HepG2 (cell line): ENCODE data around the gene BMPR2. TPM values are rescaled to one million over a fixed set of nuclear protein-coding genes. Genes with fewer than 3 reads are reported as not detected.

Source experiments
- AGO1 ChIP-seq: fragments of 200-400 bp; formaldehyde crosslinking; IDR thresholded peaks from 2 replicates; pipeline ENCODE4 v1.6.1; 2017; ENCODE audit warnings: mild to moderate bottlenecking, low read depth, low read length, moderate library complexity; ENCODE audit not compliant: poor library complexity, severe bottlenecking
- CBX5 ChIP-seq: sonication (generic); formaldehyde crosslinking; IDR thresholded peaks from 2 replicates; pipeline ENCODE4 v1.4.0; 2020; ENCODE audit warnings: missing genetic modification reagents, borderline replicate concordance
- CHD2 ChIP-seq: IDR thresholded peaks from 2 replicates; pipeline ENCODE4 v1.6.1; 2011; ENCODE audit warnings: low read depth, low read length, improper control_type of control experiment
- ELF1 ChIP-seq: sonication (generic); formaldehyde crosslinking; IDR thresholded peaks from 2 replicates; pipeline ENCODE4 v1.4.0; 2020; ENCODE audit warnings: missing genetic modification reagents
- FOXO1 ChIP-seq: sonication (generic); formaldehyde crosslinking; IDR thresholded peaks from 2 replicates; pipeline ENCODE4 v1.4.0; 2020; ENCODE audit warnings: missing genetic modification reagents
- KDM2A ChIP-seq: sonication (generic); formaldehyde crosslinking; IDR thresholded peaks from 2 replicates; pipeline ENCODE4 v1.4.0; 2020; ENCODE audit warnings: low read depth, missing genetic modification reagents, borderline replicate concordance
- PAF1 ChIP-seq: IDR thresholded peaks from 2 replicates; pipeline ENCODE4 v1.6.1; 2016; ENCODE audit warnings: missing genetic modification reagents, missing compliant biosample characterization
- RELA ChIP-seq: sonication (generic); formaldehyde crosslinking; IDR thresholded peaks from 2 replicates; pipeline ENCODE4 v1.4.0; 2020; ENCODE audit warnings: missing genetic modification reagents
- SSRP1 ChIP-seq: IDR thresholded peaks from 2 replicates; pipeline ENCODE4 v1.6.1; 2016; ENCODE audit warnings: control low read depth
- ZBTB7A ChIP-seq: sonication (generic); formaldehyde crosslinking; IDR thresholded peaks from 2 replicates; pipeline ENCODE4 v1.8.0; 2022; ENCODE audit warnings: mild to moderate bottlenecking, missing genetic modification reagents
- ZNF232 ChIP-seq: sonication (generic); formaldehyde crosslinking; IDR thresholded peaks from 2 replicates; pipeline ENCODE4 v1.4.0; 2020; ENCODE audit warnings: missing genetic modification reagents, borderline replicate concordance
- ZNF652 ChIP-seq: IDR thresholded peaks from 2 replicates; pipeline ENCODE4 v1.6.1; 2016; ENCODE audit warnings: low read depth, borderline replicate concordance
- ZNF816 ChIP-seq: sonication (generic); formaldehyde crosslinking; IDR thresholded peaks from 2 replicates; pipeline ENCODE4 v1.8.0; 2022; ENCODE audit warnings: missing genetic modification reagents, mild to moderate bottlenecking, borderline replicate concordance
- polyA plus RNA-seq, 8 experiments: library from polyadenylated mRNA; depleted of rRNA in 3 of 8; stranded (reverse) in 7 of 8; unstranded in 1 of 8; fragments of >200 nt; fragmentation: Illumina TruSeq in 4 of 8; extraction: Trizol in 4 of 8; gene quantifications; 2 replicates each; pipeline versions ENCODE4 v1.2.1 to v1.2.3, GENCODE V29; 2011 to 2016; ENCODE audit warnings: low read depth in 4 of 8, missing spikeins in 1 of 8, mixed read lengths in 1 of 8; ENCODE audit not compliant: insufficient read depth in 1 of 8
- total RNA-seq, 5 experiments: library from RNA; depleted of rRNA; stranded (reverse); fragments of >200 nt; fragmentation: Illumina TruSeq; extraction: Trizol; gene quantifications; 2 replicates each; pipeline ENCODE4 v1.2.3, GENCODE V29; 2016; ENCODE audit warnings: low read depth in 1 of 5
- TF ChIP-seq, protein P1 (sequence below): IDR thresholded peaks from 2 replicates; pipeline ENCODE4 v1.6.1; 2018; ENCODE audit warnings: missing genetic modification reagents
- TF ChIP-seq, protein P2 (sequence below): sonication (generic); formaldehyde crosslinking; IDR thresholded peaks from 2 replicates; pipeline ENCODE4 v1.8.1; 2023; ENCODE audit warnings: mild to moderate bottlenecking, moderate library complexity, missing genetic modification reagents
- TF ChIP-seq, protein P3 (sequence below): sonication (generic); formaldehyde crosslinking; IDR thresholded peaks from 2 replicates; pipeline ENCODE4 v1.9.0; 2021; ENCODE audit warnings: missing genetic modification reagents, borderline replicate concordance
- TF ChIP-seq, protein P4 (sequence below): IDR thresholded peaks from 2 replicates; pipeline ENCODE4 v1.6.1; 2016
- TF ChIP-seq, protein P5 (sequence below): fragments of 450-650 bp; IDR thresholded peaks from 2 replicates; pipeline ENCODE4 v1.6.1; 2017; ENCODE audit warnings: mild to moderate bottlenecking

BMPR2 gene
- total and polyA plus RNA-seq, 2 of the 13 experiments (the other 11 are each of a cell fraction or from before 2014, with no cell fraction given), result 5.5 to 10.3 TPM

DNA sequence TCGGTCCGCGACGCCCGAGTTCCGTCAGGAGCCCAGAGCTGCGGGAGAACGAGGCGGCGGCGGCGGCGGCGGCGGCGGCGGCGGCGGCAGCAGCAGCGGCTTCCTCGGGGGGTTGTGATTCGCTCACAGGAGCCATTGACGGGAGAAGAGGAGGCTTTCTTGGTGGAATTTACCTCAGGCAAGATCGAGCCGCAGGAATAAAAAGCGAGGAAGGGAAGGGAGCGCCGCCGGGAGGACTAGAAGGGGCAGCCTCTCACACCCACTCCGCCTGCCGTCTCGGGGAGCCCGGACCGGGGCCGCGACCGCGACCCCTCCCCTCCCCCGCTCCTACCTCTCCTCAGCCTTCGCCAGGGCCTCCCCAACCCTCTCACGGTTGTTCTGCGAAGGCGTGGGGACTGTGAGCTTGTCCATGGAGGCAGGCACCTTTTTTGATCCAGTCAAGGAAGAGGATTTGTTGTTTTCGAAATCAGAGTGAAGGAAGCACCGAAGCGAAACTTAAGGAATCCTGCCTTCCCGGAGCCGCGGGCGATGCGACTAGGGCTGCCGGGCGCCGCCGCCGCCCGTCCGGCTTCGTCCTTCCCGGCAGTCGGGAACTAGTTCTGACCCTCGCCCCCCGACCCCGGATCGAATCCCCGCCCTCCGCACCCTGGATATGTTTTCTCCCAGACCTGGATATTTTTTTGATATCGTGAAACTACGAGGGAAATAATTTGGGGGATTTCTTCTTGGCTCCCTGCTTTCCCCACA is 506 bp downstream of the BMPR2 start (continued):
- no peak for TF ChIP-seq SSRP1 (CRISPR knock-in tag)
- TF ChIP-seq RELA (CRISPR knock-in tag), result no peak
- no peak for TF ChIP-seq FOXO1
- TF ChIP-seq, protein P1, sequence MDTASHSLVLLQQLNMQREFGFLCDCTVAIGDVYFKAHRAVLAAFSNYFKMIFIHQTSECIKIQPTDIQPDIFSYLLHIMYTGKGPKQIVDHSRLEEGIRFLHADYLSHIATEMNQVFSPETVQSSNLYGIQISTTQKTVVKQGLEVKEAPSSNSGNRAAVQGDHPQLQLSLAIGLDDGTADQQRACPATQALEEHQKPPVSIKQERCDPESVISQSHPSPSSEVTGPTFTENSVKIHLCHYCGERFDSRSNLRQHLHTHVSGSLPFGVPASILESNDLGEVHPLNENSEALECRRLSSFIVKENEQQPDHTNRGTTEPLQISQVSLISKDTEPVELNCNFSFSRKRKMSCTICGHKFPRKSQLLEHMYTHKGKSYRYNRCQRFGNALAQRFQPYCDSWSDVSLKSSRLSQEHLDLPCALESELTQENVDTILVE (CRISPR knock-in tag), result peak; percentile 62; the same call in 1 of the 2 replicates
- TF ChIP-seq AGO1, result peak; percentile 14
- TF ChIP-seq, protein P2, sequence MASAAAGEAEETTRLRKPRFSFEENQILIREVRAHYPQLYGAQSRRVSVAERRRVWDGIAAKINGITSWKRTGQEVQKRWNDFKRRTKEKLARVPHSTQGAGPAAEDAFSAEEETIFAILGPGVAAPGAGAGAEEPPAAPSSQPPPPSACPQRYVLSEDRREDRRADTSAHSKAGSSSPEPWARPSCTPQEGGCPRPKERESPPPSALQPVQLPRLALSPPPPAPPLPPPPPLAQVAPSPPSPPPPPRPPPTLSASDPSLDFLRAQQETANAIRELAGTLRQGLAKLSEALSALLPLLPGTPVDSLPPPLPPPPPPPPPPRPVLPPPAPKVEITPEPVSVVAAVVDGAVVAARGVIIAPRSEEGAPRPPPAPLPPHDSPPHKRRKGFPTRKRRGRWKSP (CRISPR knock-in tag), result 0 out of 2 replicates have a peak, but pooled peaks have one; percentile 68
- TF ChIP-seq CHD2, result no peak
- 0 out of 2 replicates have a peak, but pooled peaks have one; percentile 21 for TF ChIP-seq ZNF232 (CRISPR knock-in tag)
- TF ChIP-seq ZBTB7A (CRISPR knock-in tag), result peak; percentile 76; the same call in 1 of the 2 replicates
- TF ChIP-seq ELF1 (CRISPR knock-in tag), result no peak
- TF ChIP-seq, protein P3, sequence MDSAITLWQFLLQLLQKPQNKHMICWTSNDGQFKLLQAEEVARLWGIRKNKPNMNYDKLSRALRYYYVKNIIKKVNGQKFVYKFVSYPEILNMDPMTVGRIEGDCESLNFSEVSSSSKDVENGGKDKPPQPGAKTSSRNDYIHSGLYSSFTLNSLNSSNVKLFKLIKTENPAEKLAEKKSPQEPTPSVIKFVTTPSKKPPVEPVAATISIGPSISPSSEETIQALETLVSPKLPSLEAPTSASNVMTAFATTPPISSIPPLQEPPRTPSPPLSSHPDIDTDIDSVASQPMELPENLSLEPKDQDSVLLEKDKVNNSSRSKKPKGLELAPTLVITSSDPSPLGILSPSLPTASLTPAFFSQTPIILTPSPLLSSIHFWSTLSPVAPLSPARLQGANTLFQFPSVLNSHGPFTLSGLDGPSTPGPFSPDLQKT, result no peak
- peak; percentile 42; the same call in 1 of the 2 replicates for TF ChIP-seq KDM2A (CRISPR knock-in tag)
- TF ChIP-seq CBX5 (CRISPR knock-in tag), result no peak
- TF ChIP-seq, protein P4, sequence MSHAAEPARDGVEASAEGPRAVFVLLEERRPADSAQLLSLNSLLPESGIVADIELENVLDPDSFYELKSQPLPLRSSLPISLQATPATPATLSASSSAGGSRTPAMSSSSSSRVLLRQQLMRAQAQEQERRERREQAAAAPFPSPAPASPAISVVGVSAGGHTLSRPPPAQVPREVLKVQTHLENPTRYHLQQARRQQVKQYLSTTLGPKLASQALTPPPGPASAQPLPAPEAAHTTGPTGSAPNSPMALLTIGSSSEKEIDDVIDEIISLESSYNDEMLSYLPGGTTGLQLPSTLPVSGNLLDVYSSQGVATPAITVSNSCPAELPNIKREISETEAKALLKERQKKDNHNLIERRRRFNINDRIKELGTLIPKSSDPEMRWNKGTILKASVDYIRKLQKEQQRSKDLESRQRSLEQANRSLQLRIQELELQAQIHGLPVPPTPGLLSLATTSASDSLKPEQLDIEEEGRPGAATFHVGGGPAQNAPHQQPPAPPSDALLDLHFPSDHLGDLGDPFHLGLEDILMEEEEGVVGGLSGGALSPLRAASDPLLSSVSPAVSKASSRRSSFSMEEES, result peak; percentile 36; the same call in 1 of the 2 replicates
- TF ChIP-seq ZNF652 (CRISPR knock-in tag), result no peak
- no peak for TF ChIP-seq PAF1 (CRISPR knock-in tag)
- 0 out of 2 replicates have a peak, but pooled peaks have one; percentile 75 for TF ChIP-seq ZNF816 (CRISPR knock-in tag)
- TF ChIP-seq, protein P5, sequence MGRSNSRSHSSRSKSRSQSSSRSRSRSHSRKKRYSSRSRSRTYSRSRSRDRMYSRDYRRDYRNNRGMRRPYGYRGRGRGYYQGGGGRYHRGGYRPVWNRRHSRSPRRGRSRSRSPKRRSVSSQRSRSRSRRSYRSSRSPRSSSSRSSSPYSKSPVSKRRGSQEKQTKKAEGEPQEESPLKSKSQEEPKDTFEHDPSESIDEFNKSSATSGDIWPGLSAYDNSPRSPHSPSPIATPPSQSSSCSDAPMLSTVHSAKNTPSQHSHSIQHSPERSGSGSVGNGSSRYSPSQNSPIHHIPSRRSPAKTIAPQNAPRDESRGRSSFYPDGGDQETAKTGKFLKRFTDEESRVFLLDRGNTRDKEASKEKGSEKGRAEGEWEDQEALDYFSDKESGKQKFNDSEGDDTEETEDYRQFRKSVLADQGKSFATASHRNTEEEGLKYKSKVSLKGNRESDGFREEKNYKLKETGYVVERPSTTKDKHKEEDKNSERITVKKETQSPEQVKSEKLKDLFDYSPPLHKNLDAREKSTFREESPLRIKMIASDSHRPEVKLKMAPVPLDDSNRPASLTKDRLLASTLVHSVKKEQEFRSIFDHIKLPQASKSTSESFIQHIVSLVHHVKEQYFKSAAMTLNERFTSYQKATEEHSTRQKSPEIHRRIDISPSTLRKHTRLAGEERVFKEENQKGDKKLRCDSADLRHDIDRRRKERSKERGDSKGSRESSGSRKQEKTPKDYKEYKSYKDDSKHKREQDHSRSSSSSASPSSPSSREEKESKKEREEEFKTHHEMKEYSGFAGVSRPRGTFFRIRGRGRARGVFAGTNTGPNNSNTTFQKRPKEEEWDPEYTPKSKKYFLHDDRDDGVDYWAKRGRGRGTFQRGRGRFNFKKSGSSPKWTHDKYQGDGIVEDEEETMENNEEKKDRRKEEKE, result no peak
